GM18951 (cell line): ENCODE data around the gene TPRN.

ENCODE experiments used
- POLR2A ChIP-seq: IDR thresholded peaks from 4 replicates; pipeline ENCODE4 v1.6.1; 2011; ENCODE audit warnings: mild to moderate bottlenecking; ENCODE audit not compliant: insufficient read length, insufficient read depth; ENCODE audit errors: extremely low read depth
- in situ Hi-C: fragments of 300-500 bp; cut with MboI; formaldehyde crosslinking; loops from one replicate; pipeline ENCODE4 v1.12.0; 2022; ENCODE audit warnings: low sequenced_read_pairs, mixed read lengths, inconsistent platforms; ENCODE audit not compliant: unreplicated experiment

Gene TPRN

DNA sequence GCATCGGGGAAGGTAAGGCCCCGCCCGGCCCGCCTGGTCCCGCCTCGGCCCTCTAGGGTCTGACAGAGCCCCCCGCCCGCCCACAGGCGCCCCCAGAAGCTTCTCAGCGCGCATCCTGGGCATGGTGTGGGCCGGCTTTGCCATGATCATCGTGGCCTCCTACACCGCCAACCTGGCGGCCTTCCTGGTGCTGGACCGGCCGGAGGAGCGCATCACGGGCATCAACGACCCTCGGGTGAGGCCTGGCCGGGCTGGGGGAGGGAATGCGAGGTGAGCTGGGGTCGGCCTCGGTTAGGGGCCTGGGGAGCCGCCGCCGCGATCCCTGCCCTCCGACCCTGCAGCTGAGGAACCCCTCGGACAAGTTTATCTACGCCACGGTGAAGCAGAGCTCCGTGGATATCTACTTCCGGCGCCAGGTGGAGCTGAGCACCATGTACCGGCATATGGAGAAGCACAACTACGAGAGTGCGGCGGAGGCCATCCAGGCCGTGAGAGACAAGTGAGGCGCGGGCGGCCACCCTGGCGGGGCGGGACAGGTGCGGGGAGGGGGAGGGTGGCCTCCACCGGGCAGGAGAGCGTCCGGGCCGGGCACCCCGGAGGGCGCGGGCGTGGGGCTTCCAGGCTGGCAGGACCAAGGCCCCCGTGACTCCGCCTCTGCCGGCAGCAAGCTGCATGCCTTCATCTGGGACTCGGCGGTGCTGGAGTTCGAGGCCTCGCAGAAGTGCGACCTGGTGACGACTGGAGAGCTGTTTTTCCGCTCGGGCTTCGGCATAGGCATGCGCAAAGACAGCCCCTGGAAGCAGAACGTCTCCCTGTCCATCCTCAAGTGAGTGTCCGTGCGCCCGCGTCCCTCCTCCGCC is 37.8 kb downstream of the TPRN start:
- TF ChIP-seq POLR2A, result no peak
- in situ Hi-C loops, result no loop called here

DNA sequence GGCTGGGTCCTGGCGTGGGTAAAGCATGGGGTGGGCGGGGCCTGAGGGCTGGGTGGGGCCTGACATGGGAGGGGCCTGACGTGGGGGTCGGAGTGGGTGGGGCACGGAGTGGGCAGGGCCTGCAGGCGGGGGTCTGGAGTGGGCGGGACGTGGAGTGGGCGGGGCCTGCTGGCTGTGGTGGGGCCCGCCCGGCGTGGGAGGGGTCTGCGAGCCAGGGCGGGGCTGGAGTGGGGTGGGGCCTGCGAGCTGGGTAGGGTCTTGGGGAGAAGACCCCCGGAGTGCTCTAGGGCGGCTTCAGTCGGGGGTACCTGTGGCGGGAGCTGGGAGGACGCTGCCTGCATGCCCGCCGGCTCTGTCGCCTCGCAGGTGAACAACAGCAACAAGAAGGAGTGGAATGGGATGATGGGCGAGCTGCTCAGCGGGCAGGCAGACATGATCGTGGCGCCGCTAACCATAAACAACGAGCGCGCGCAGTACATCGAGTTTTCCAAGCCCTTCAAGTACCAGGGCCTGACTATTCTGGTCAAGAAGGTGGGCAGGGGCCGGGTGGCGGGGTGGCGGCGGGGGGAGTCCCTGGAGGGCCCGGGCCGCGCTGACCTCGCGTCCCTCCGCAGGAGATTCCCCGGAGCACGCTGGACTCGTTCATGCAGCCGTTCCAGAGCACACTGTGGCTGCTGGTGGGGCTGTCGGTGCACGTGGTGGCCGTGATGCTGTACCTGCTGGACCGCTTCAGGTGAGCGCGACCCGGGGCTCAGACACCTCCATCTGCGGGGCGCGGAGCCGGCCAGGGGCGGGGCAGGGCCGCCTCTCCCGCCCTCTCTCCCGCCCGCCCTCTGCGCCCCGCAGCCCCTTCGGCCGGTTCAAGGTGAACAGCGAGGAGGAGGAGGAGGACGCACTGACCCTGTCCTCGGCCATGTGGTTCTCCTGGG is 38.7 kb downstream of the TPRN start:
- in situ Hi-C loops, result no loop called here
- no peak for TF ChIP-seq POLR2A

DNA sequence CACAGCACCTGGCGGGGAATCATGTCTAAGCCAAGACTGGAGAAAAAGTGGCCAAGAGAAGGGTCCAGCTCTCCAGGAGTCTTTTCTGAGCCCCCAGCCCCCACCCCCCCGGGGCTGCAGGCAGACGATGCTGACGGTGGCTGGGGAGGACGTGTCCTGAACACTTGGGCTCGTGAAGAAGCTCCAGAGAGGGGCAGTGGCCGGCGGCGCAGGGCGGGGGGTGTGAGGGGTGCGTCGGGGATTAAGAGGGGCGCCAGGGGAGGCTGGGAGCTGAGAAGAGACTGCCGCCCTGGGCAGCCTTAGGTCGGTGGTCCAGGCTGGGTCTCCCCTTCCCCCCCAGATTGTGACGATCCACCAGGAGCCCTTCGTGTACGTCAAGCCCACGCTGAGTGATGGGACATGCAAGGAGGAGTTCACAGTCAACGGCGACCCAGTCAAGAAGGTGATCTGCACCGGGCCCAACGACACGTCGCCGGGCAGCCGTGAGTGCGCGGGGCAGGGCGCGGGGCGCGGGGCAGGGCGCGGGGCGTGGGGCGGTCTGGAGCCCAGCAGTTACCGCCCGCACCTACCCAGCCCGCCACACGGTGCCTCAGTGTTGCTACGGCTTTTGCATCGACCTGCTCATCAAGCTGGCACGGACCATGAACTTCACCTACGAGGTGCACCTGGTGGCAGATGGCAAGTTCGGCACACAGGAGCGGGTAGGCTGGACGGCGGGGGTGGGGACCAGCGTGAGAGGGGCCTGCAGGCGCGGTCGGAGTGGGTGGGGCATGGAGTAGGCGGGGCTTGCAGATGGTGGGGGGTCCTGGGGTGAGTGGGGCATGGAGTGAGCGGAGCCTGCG is 39.6 kb downstream of the TPRN start:
- no peak for TF ChIP-seq POLR2A

DNA sequence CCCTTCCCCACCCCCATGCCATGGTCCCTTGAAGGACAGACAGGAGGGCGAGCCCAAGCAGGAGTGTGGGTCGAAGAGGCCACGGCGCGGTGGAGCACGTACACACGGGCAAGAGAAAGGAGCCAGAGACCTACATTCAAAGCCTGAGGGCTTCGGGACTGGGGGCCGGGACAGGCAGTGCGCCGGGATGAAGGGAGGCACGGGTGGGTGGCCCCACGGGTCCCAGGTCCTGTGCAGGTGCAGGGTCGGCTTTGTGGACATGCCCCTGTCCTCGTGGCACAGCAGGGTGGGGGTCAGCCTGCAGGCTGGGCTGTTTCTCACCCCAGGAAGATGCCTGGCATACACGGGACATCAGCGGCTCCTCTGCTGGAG is 40.5 kb downstream of the TPRN start:
- TF ChIP-seq POLR2A, result no peak
- in situ Hi-C loops, result no loop called here

More for the DNA sequence above, 39.6 kb downstream of the TPRN start:
- in situ Hi-C loops, result no loop called here

- in situ Hi-C loops, result no loop called here
- TF ChIP-seq POLR2A, result no peak
These were observed 41.2 kb downstream of the TPRN start for GRCh38 chr9:137159105-137160053.

- TF ChIP-seq POLR2A, result no peak
- in situ Hi-C loops, result no loop called here
These were observed 41.9 kb downstream of the TPRN start for GRCh38 chr9:137158625-137159024.

- TF ChIP-seq POLR2A, result no peak
- in situ Hi-C loops, result no loop called here
These were observed 42.7 kb downstream of the TPRN start for GRCh38 chr9:137157618-137158415.

- peak; percentile 37 for TF ChIP-seq POLR2A
- in situ Hi-C loops, result no loop called here
These were observed 43.8 kb downstream of the TPRN start for GRCh38 chr9:137156567-137157375.

DNA sequence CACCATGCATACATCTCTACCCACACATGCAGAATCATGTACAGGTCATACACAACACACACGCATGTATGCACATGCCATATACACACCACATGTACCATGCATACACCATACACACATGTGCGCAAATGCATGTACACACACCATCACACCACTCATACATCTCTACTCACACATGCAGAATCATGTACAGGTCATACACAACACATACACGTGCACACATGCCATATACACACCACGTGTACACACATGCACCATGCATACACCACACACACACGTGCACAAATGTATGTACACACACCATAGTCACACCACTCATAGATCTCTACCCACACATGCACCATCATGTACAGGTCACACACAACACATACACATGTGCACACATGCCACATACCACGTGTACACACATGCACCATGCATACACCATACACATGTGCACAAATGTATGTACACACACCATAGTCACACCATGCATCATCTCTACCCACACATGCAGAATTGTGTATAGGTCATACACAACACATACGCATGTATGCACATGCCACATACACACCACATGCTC is 47.6 kb downstream of the TPRN start:
- in situ Hi-C loops, result no loop called here
- no peak for TF ChIP-seq POLR2A
